HepG2 (cell line): ENCODE data around the gene ARHGEF1. TPM values are rescaled to one million over a fixed set of nuclear protein-coding genes. Genes with fewer than 3 reads are reported as not detected.

Experiments
- BRD4 ChIP-seq: sonication (generic); formaldehyde crosslinking; IDR thresholded peaks from 2 replicates; pipeline ENCODE4 v1.4.0; 2020; ENCODE audit warnings: missing genetic modification reagents
- DNMT1 ChIP-seq: sonication (generic); formaldehyde crosslinking; IDR thresholded peaks from 2 replicates; pipeline ENCODE4 v1.5.1; 2020; ENCODE audit warnings: mild to moderate bottlenecking, missing genetic modification reagents
- ESRRA ChIP-seq: sonication (generic); formaldehyde crosslinking; IDR thresholded peaks from 2 replicates; pipeline ENCODE4 v1.5.1; 2020; ENCODE audit warnings: mild to moderate bottlenecking, low read depth, missing genetic modification reagents
- FOXK1 ChIP-seq: sonication (generic); formaldehyde crosslinking; IDR thresholded peaks from 2 replicates; pipeline ENCODE4 v1.4.0; 2020; ENCODE audit warnings: low read depth, missing genetic modification reagents, borderline replicate concordance
- GABPA ChIP-seq, 2 experiments: IDR thresholded peaks; 2 replicates each; pipeline ENCODE4 v1.6.1; 2011 to 2016; ENCODE audit warnings: low read depth in 2 of 2, low read length in 1 of 2, missing biosample characterization in 1 of 2, missing genetic modification characterization in 1 of 2
- KLF9 ChIP-seq: IDR thresholded peaks from 2 replicates; pipeline ENCODE4 v1.6.1; 2016; ENCODE audit warnings: low read depth
- MED8 ChIP-seq: sonication (generic); formaldehyde crosslinking; IDR thresholded peaks from 2 replicates; pipeline ENCODE4 v1.8.1; 2023; ENCODE audit warnings: mild to moderate bottlenecking, missing genetic modification reagents; ENCODE audit not compliant: insufficient replicate concordance
- NAIF1 ChIP-seq: sonication (generic); formaldehyde crosslinking; IDR thresholded peaks from 2 replicates; pipeline ENCODE4 v1.5.0; 2020; ENCODE audit warnings: mild to moderate bottlenecking, missing genetic modification reagents, borderline replicate concordance
- SP5 ChIP-seq: IDR thresholded peaks from 2 replicates; pipeline ENCODE4 v1.6.1; 2016; ENCODE audit warnings: low read depth, borderline replicate concordance
- SRSF9 ChIP-seq: fragments of 200-400 bp; formaldehyde crosslinking; IDR thresholded peaks from 2 replicates; pipeline ENCODE4 v1.6.1; 2018; ENCODE audit warnings: borderline replicate concordance, mild to moderate bottlenecking, low read depth, low read length; ENCODE audit not compliant: insufficient read depth, poor library complexity, severe bottlenecking
- SRY ChIP-seq: sonication (generic); formaldehyde crosslinking; IDR thresholded peaks from 2 replicates; pipeline ENCODE4 v1.8.0; 2022; ENCODE audit warnings: mild to moderate bottlenecking, missing genetic modification reagents
- TERF1 ChIP-seq: sonication (generic); formaldehyde crosslinking; IDR thresholded peaks from 2 replicates; pipeline ENCODE4 v1.8.0; 2022; ENCODE audit warnings: mild to moderate bottlenecking, missing genetic modification reagents, moderate library complexity
- ZBTB3 ChIP-seq: sonication (generic); formaldehyde crosslinking; IDR thresholded peaks from 2 replicates; pipeline ENCODE4 v1.4.0; 2020; ENCODE audit warnings: low read depth, mild to moderate bottlenecking, moderate library complexity, missing genetic modification reagents, borderline replicate concordance
- ZFP36 ChIP-seq: fragments of 150-350 bp; IDR thresholded peaks from 2 replicates; pipeline ENCODE4 v1.6.1; 2018; ENCODE audit warnings: borderline replicate concordance, low read length, low read depth; ENCODE audit not compliant: partially characterized antibody
- ZFP36L2 ChIP-seq: sonication (generic); formaldehyde crosslinking; IDR thresholded peaks from 2 replicates; pipeline ENCODE4 v1.4.0; 2020; ENCODE audit warnings: missing genetic modification reagents
- ZNF569 ChIP-seq: sonication (generic); formaldehyde crosslinking; IDR thresholded peaks from 2 replicates; pipeline ENCODE4 v1.5.0; 2020; ENCODE audit warnings: mild to moderate bottlenecking, missing genetic modification reagents, moderate library complexity, borderline replicate concordance
- ZNF737 ChIP-seq: sonication (generic); formaldehyde crosslinking; IDR thresholded peaks from 2 replicates; pipeline ENCODE4 v1.5.0; 2020; ENCODE audit warnings: missing genetic modification reagents, mild to moderate bottlenecking, borderline replicate concordance
- polyA plus RNA-seq, 8 experiments: library from polyadenylated mRNA; depleted of rRNA in 3 of 8; stranded (reverse) in 7 of 8; unstranded in 1 of 8; fragments of >200 nt; fragmentation: Illumina TruSeq in 4 of 8; extraction: Trizol in 4 of 8; gene quantifications; 2 replicates each; pipeline versions ENCODE4 v1.2.1 to v1.2.3, GENCODE V29; 2011 to 2016; ENCODE audit warnings: low read depth in 4 of 8, missing spikeins in 1 of 8, mixed read lengths in 1 of 8; ENCODE audit not compliant: insufficient read depth in 1 of 8
- total RNA-seq, 5 experiments: library from RNA; depleted of rRNA; stranded (reverse); fragments of >200 nt; fragmentation: Illumina TruSeq; extraction: Trizol; gene quantifications; 2 replicates each; pipeline ENCODE4 v1.2.3, GENCODE V29; 2016; ENCODE audit warnings: low read depth in 1 of 5
- TF ChIP-seq, protein P1 (sequence below): sonication (generic); formaldehyde crosslinking; IDR thresholded peaks from 2 replicates; pipeline ENCODE4 v1.5.1; 2020; ENCODE audit warnings: mild to moderate bottlenecking, missing genetic modification reagents
- TF ChIP-seq, protein P2 (sequence below): sonication (generic); formaldehyde crosslinking; IDR thresholded peaks from 2 replicates; pipeline ENCODE4 v1.4.0; 2020; ENCODE audit warnings: low read depth, missing genetic modification reagents

Gene ARHGEF1
- total and polyA plus RNA-seq, 2 of the 13 experiments (the other 11 are each of a cell fraction or from before 2014, with no cell fraction given) = 33.7 to 34.7 TPM

DNA sequence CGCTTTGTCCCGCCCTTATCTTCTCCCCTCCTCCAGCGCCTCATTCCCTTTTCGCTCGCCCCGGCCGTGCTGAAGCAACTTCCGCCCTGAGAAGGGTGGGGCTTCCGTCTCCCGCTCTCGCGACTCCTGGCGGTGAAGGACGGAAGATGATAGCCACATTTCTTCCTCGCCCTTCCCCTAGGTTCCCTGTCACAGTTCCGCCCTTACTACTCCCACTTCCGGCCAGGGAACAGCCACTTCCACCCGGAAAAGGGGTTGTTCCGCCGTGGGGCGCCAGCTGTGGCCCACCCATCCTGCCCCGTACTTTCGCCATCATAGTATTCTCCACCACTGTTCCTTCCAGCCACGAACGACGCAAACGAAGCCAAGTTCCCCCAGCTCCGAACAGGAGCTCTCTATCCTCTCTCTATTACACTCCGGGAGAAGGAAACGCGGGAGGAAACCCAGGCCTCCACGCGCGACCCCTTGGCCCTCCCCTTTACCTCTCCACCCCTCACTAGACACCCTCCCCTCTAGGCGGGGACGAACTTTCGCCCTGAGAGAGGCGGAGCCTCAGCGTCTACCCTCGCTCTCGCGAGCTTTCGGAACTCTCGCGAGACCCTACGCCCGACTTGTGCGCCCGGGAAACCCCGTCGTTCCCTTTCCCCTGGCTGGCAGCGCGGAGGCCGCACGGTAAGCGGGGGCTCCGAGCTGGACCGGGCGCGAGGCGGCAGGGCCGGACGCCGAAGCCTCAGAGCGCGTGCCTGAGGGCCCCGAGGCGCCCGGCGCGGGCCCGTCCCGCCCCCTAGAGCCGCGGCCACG, 23.2 kb upstream of the ARHGEF1 start, which contains the start of gene RPS19 (continued):
- TF ChIP-seq MED8 = peak; percentile 48
- no peak for TF ChIP-seq TERF1 (CRISPR knock-in tag)
- TF ChIP-seq ZBTB3 = no peak
- TF ChIP-seq ESRRA (CRISPR knock-in tag) = peak; percentile 27; the same call in 1 of the 2 replicates
- TF ChIP-seq NAIF1 (CRISPR knock-in tag) = peak; percentile 57; the same call in 1 of the 2 replicates
- no peak for TF ChIP-seq ZNF737
- TF ChIP-seq SRY (CRISPR knock-in tag) = peak; percentile 72; the same call in 1 of the 2 replicates
- no peak for TF ChIP-seq DNMT1 (CRISPR knock-in tag)
- no peak; the same call in 1 of the 2 replicates for TF ChIP-seq ZNF569
- peak; percentile 82 for TF ChIP-seq BRD4 (CRISPR knock-in tag)
- TF ChIP-seq ZFP36L2 (CRISPR knock-in tag) = no peak
- peak; percentile 82 for TF ChIP-seq SP5 (CRISPR knock-in tag)
- TF ChIP-seq, protein P1, sequence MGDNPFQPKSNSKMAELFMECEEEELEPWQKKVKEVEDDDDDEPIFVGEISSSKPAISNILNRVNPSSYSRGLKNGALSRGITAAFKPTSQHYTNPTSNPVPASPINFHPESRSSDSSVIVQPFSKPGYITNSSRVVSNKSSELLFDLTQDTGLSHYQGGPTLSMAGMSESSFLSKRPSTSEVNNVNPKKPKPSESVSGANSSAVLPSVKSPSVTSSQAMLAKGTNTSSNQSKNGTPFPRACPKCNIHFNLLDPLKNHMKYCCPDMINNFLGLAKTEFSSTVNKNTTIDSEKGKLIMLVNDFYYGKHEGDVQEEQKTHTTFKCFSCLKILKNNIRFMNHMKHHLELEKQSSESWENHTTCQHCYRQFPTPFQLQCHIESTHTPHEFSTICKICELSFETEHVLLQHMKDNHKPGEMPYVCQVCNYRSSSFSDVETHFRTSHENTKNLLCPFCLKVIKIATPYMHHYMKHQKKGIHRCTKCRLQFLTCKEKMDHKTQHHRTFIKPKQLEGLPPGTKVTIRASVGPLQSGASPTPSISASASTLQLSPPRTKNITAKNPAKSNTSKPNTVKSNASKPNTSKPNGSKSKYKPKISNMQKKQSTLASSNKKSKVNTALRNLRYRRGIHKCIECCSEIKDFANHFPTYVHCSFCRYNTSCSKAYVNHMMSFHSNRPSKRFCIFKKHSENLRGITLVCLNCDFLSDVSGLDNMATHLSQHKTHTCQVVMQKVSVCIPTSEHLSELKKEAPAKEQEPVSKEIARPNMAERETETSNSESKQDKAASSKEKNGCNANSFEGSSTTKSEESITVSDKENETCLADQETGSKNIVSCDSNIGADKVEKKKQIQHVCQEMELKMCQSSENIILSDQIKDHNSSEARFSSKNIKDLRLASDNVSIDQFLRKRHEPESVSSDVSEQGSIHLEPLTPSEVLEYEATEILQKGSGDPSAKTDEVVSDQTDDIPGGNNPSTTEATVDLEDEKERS (CRISPR knock-in tag) = peak; percentile 61
- TF ChIP-seq GABPA (IDR thresholded peaks at IDR 0.05; ENCODE audit: low read depth, low read length) = peak; percentile 85
- peak; percentile 97 for TF ChIP-seq GABPA (CRISPR knock-in tag; IDR thresholded peaks at IDR 0.05; ENCODE audit: low read depth)
- TF ChIP-seq KLF9 (CRISPR knock-in tag) = no peak; the same call in 1 of the 2 replicates
- TF ChIP-seq, protein P2, sequence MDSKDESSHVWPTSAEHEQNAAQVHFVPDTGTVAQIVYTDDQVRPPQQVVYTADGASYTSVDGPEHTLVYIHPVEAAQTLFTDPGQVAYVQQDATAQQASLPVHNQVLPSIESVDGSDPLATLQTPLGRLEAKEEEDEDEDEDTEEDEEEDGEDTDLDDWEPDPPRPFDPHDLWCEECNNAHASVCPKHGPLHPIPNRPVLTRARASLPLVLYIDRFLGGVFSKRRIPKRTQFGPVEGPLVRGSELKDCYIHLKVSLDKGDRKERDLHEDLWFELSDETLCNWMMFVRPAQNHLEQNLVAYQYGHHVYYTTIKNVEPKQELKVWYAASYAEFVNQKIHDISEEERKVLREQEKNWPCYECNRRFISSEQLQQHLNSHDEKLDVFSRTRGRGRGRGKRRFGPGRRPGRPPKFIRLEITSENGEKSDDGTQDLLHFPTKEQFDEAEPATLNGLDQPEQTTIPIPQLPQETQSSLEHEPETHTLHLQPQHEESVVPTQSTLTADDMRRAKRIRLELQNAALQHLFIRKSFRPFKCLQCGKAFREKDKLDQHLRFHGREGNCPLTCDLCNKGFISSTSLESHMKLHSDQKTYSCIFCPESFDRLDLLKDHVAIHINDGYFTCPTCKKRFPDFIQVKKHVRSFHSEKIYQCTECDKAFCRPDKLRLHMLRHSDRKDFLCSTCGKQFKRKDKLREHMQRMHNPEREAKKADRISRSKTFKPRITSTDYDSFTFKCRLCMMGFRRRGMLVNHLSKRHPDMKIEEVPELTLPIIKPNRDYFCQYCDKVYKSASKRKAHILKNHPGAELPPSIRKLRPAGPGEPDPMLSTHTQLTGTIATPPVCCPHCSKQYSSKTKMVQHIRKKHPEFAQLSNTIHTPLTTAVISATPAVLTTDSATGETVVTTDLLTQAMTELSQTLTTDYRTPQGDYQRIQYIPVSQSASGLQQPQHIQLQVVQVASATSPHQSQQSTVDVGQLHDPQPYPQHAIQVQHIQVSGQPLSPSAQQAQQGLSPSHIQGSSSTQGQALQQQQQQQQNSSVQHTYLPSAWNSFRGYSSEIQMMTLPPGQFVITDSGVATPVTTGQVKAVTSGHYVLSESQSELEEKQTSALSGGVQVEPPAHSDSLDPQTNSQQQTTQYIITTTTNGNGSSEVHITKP (CRISPR knock-in tag) = peak; percentile 93
- no peak for TF ChIP-seq SRSF9
- TF ChIP-seq ZFP36 = no peak
- TF ChIP-seq FOXK1 (CRISPR knock-in tag) = peak; percentile 34; the same call in 1 of the 2 replicates
